Breast epithelium (tissue), 3 donors: Measurements from ENCODE around the gene SNRPE.

Source experiments
- POLR2A ChIP-seq: fragments of 450-650 bp; IDR thresholded peaks from one replicate; pipeline ENCODE4 v1.6.1; 2016; ENCODE audit warnings: antibody characterized with exemption, mild to moderate bottlenecking, moderate library complexity
- POLR2AphosphoS5 ChIP-seq, 3 donors: sonication (generic); formaldehyde crosslinking; IDR thresholded peaks; one replicate each; pipeline ENCODE4 v1.6.1; 2017; ENCODE audit warnings: antibody characterized with exemption in 3 of 3
- TF ChIP-seq, protein P1 (sequence below), 3 donors: fragments of 450-650 bp; IDR thresholded peaks; one replicate each; pipeline ENCODE4 v1.5.1; 2016 to 2017; ENCODE audit warnings: antibody characterized with exemption in 3 of 3, mild to moderate bottlenecking in 3 of 3, moderate library complexity in 3 of 3

DNA sequence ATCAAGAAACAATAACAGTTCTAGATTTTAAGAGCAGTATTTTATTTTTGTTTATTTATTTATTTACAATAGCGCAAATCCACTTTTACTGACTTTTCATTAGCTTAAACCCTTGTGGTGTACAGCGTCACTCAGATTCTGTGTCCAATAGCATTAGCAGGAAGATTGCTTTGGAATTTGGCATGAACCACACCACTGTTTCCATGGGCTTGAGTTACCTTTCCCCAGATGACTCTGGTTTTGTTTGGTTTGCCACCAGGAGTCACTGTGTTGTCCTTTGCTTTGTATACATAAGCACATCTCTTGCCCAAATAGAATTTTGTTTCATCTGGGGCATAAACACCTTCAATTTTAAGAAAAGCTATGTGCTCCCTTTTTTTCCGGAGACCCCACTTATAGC, 25.9 kb upstream of the SNRPE start:
- TF ChIP-seq, protein P1, sequence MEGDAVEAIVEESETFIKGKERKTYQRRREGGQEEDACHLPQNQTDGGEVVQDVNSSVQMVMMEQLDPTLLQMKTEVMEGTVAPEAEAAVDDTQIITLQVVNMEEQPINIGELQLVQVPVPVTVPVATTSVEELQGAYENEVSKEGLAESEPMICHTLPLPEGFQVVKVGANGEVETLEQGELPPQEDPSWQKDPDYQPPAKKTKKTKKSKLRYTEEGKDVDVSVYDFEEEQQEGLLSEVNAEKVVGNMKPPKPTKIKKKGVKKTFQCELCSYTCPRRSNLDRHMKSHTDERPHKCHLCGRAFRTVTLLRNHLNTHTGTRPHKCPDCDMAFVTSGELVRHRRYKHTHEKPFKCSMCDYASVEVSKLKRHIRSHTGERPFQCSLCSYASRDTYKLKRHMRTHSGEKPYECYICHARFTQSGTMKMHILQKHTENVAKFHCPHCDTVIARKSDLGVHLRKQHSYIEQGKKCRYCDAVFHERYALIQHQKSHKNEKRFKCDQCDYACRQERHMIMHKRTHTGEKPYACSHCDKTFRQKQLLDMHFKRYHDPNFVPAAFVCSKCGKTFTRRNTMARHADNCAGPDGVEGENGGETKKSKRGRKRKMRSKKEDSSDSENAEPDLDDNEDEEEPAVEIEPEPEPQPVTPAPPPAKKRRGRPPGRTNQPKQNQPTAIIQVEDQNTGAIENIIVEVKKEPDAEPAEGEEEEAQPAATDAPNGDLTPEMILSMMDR (IDR thresholded peaks at IDR 0.05), result no peak
- TF ChIP-seq POLR2AphosphoS5 (IDR thresholded peaks at IDR 0.05) (no peak), POLR2A (no peak)
